T-helper 17 cell (primary cell): Measurements from ENCODE around the gene XPA. TPM values are rescaled to one million over a fixed set of nuclear protein-coding genes. Genes with fewer than 3 reads are reported as not detected.
A peak's percentile ranks its signal among the peaks of the same experiment; 100 is the strongest.

Experiments
- ATAC-seq: fragments of 150-1000 bp; cut with Tn5 transposase; 2 replicates; pipeline ENCODE4 v1.10.0; 2021; ENCODE audit warnings: mild to moderate bottlenecking, moderate library complexity
- DNase-seq, 3 donors: peaks; one replicate each; pipeline versions ENCODE4 v3.0.0 to v3.0.0-alpha.2; 2020 to 2021
- H3K9me3 ChIP-seq: one replicate; pipeline ENCODE4 v1.7.0; 2013; ENCODE audit warnings: low read length, mild to moderate bottlenecking; ENCODE audit not compliant: control insufficient read depth, poor library complexity, severe bottlenecking
- H3K27ac Mint-ChIP-seq: one replicate; pipeline ENCODE4 v1.8.0; 2022; ENCODE audit warnings: mild to moderate bottlenecking, moderate library complexity, mixed read lengths
- H3K27me3 Mint-ChIP-seq: one replicate; pipeline ENCODE4 v1.8.0; 2022; ENCODE audit warnings: mixed read lengths
- H3K36me3 Mint-ChIP-seq: one replicate; pipeline ENCODE4 v1.8.0; 2022; ENCODE audit warnings: low read depth, mixed read lengths
- H3K4me1 Mint-ChIP-seq: one replicate; pipeline ENCODE4 v1.8.0; 2022; ENCODE audit warnings: mild to moderate bottlenecking, mixed read lengths
- H3K4me3 Mint-ChIP-seq: one replicate; pipeline ENCODE4 v1.8.0; 2022; ENCODE audit warnings: mild to moderate bottlenecking, moderate library complexity, mixed read lengths
- total RNA-seq, 4 donors: library from RNA in 2 of 4; stranded (reverse) in 2 of 4; gene quantifications; one replicate each; pipeline ENCODE4 v1.2.3 and lab custom pipeline; 2022 to 2026

XPA gene
- total RNA-seq, 2 donors from 2014 or later = 16.6 to 23.4 TPM

DNA sequence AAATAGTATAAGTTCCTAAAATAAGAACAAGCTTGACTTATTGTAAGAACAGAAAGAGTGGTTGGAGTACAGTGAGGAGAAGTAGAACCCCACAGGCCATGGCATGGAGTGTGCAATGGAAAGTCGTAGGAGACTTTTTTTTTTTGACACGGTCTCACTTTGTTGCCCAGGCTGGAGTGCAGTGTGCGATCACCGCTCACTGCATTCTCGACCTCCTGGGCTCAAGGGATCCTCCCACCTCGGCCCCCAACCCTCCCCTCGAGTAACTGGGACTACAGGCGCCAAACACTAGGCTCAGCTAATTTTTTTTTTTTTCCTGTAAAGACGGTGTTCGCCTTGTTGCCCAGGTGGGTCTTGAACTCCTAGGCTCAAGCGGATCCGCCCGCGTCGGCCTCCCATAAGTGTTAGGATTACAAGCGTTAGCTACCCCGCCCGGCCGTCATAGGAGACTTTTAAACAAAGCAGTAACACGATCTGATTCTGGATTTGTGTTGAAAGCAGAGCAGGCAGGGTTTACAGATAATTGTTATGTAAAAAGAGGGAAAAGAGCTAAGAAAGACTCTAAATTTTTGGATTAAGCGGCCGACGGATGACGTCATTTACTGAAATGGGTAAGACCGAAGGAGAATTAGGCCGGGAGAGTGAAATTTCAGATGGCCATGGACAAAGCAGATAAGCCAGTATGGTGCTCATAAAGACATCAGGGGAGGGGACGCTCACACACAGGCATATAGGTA, 64.7 kb downstream of the XPA start:
- peaks cover 6% of the 10 kb centered on the region for H3K36me3 Mint-ChIP-seq
- peak overlapping the region; percentile 98 for H3K4me3 Mint-ChIP-seq
- peak overlapping the region; percentile 98 for H3K27ac Mint-ChIP-seq
- peaks cover 39% of the 10 kb centered on the region for H3K4me1 Mint-ChIP-seq
- DNase-seq = peak in 1 of 3 donors; percentile 7
- ATAC-seq = no peak
- no peaks in the 10 kb centered on the region for H3K27me3 Mint-ChIP-seq
- H3K9me3 ChIP-seq = no peaks in the 10 kb centered on the region

DNA sequence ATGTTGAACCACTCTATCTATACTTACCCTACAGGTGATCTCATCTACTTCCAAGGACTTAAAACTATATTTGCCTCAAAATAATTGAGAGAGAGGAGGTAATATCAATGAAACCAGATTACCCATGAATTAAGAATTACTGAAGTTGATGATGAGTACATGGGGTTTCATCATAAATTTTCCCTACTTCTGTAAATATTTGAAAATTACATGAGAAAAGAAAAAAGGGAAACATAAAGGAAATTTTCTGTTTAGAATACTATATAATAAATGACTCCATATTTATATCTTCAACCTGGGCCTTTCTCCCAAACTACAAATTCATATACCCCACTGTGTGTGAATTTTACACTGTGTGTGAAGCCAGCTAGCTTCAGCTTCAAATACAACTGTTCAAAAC, 66.5 kb downstream of the XPA start:
- no peaks in the 10 kb centered on the region for H3K9me3 ChIP-seq
- Mint-ChIP-seq H3K4me3 (no peak overlapping the region), H3K27ac (no peak overlapping the region), H3K4me1 (peaks cover 31% of the 10 kb centered on the region), H3K36me3 (peaks cover 9% of the 10 kb centered on the region), H3K27me3 (no peaks in the 10 kb centered on the region)
- ATAC-seq = no peak
- no peak for DNase-seq

DNA sequence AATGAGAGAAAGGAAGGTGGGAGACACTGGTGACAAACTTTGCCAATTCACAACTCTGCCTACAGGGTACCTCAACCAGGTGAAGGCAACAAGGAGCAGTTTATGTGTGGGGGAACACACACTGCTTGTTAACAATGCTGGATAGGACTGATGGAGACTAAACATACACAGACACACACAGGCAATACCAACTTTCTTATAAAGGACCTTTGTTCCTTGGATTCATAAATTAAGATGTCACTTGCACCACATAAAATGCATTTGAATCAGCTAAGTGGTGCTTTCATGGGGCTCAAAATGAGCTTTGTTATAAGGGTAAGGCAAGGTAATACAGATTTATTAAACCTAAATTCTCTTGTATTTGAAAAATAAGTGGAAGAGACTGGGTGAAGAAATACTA, 68.0 kb downstream of the XPA start:
- ATAC-seq (no peak), DNase-seq (no peak)
- Mint-ChIP-seq H3K4me1 (peaks cover 21% of the 10 kb centered on the region), H3K4me3 (no peak overlapping the region), H3K36me3 (peaks cover 9% of the 10 kb centered on the region), H3K27me3 (no peaks in the 10 kb centered on the region), H3K27ac (no peak overlapping the region)
- H3K9me3 ChIP-seq = no peaks in the 10 kb centered on the region

DNA sequence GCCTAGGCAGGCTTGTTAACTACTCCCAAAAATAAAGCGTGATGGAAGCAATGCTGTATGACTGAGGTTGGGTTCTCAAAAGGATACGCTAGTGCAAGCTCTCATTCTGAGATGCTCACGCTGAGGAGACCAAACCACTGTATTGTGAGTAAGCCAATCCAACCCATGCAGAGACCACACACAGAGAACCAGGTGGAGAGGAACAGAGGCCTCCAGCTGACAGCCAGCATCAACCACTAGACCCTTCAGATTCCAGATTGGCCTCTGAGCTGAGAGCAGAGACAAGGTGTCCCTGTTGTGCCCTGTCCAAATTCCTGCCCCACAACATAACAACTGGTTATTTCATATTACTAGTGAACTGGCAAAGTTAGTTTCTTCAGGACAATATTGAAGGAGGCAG, 68.5 kb downstream of the XPA start:
- H3K9me3 ChIP-seq = no peaks in the 10 kb centered on the region
- no peak for ATAC-seq
- DNase-seq = no peak
- peaks cover 21% of the 10 kb centered on the region for H3K4me1 Mint-ChIP-seq
- no peak overlapping the region for H3K27ac Mint-ChIP-seq
- H3K4me3 Mint-ChIP-seq = no peak overlapping the region
- no peaks in the 10 kb centered on the region for H3K27me3 Mint-ChIP-seq
- peaks cover 9% of the 10 kb centered on the region for H3K36me3 Mint-ChIP-seq

DNA sequence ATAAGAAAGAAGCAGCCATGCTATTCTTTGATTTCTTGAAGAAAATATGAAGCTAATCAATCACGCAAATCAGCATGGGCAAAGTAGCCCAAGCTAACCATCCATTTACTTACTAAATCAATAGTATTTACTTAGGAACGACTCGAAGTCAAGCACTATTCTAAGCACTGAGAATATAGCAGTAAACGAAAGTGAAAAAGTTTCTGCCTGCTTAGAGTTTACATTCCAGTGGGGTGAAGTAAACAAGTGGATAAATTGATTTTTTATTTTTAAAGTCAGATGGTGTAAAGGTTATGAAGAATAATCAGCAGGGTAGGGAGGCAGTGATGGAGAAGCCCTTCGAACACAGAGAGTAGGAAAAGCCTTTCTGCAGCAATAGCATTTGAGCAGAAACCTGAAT, 69.5 kb downstream of the XPA start:
- no peaks in the 10 kb centered on the region for H3K27me3 Mint-ChIP-seq
- ATAC-seq = no peak
- peaks cover 18% of the 10 kb centered on the region for H3K4me1 Mint-ChIP-seq
- no peaks in the 10 kb centered on the region for H3K9me3 ChIP-seq
- H3K27ac Mint-ChIP-seq = no peak overlapping the region
- H3K36me3 Mint-ChIP-seq = peaks cover 5% of the 10 kb centered on the region
- H3K4me3 Mint-ChIP-seq = no peak overlapping the region
- no peak for DNase-seq

DNA sequence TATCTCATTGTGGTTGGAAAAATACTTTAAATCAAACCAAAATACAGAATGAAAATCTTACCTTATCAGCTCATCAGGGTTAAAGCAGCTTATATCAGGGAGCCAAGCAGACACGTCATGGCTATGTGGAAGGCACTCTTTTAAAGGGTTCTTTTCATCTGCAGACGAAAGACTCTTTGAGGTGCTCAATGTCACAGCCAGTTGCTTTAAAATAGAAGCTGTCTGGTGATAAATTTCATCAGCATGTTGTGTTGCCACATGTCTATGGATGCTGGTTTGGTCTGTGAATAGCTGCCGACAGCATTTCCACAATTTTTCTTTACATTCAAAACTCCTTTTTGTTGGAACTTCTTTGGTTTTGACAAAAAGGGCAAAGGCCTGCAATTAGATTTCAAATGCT, 71.5 kb downstream of the XPA start:
- no peaks in the 10 kb centered on the region for H3K9me3 ChIP-seq
- DNase-seq (no peak), ATAC-seq (no peak)
- Mint-ChIP-seq H3K4me3 (no peak overlapping the region), H3K27me3 (no peaks in the 10 kb centered on the region), H3K36me3 (peaks cover 5% of the 10 kb centered on the region), H3K27ac (no peak overlapping the region), H3K4me1 (peaks cover 17% of the 10 kb centered on the region)

Other genes starting within 250 kb of the XPA start
- under 1 TPM; 0.86 to 0.94 TPM for gene TMOD1, start 195.7 kb downstream of the XPA start, total RNA-seq
- gene TSTD2, start 64.0 kb downstream of the XPA start, total RNA-seq = 10 to 100 TPM; 15.5 to 26.7 TPM
- gene NCBP1, start 63.5 kb downstream of the XPA start, total RNA-seq = 10 to 100 TPM; 31.6 to 37.2 TPM
- under 1 TPM in 1 of 2 donors, not detected in 1; 0.08 TPM for gene FOXE1, start 155.9 kb upstream of the XPA start, total RNA-seq
- gene TRMO, start 225.2 kb upstream of the XPA start, total RNA-seq = 10 to 100 TPM; 41.2 to 46.3 TPM
- gene HEMGN, start 240.8 kb upstream of the XPA start, total RNA-seq = 1 to 10 TPM; 1.3 to 9.0 TPM